Muscle of leg (tissue), 11 donors: ENCODE data around the gene PBX4. TPM values are rescaled to one million over a fixed set of nuclear protein-coding genes. Genes with fewer than 3 reads are reported as not detected.

ENCODE experiments used
- DNase-seq: peaks from one replicate; pipeline ENCODE4 v3.0.0; 2013
- H3K27ac ChIP-seq: one replicate; pipeline ENCODE4 v1.5.1; 2013; ENCODE audit warnings: mild to moderate bottlenecking, low read length, control low read depth
- H3K27me3 ChIP-seq: one replicate; pipeline ENCODE4 v1.6.1; 2013; ENCODE audit warnings: low read length; ENCODE audit not compliant: control insufficient read depth, insufficient read depth
- H3K36me3 ChIP-seq: one replicate; pipeline ENCODE4 v1.6.1; 2013; ENCODE audit warnings: low read length; ENCODE audit not compliant: control insufficient read depth, insufficient read depth
- H3K4me1 ChIP-seq: one replicate; pipeline ENCODE4 v1.6.1; 2013; ENCODE audit warnings: low read length; ENCODE audit not compliant: control insufficient read depth, insufficient read depth
- H3K4me3 ChIP-seq: one replicate; pipeline ENCODE4 v1.5.1; 2013; ENCODE audit warnings: low read length, control low read depth
- H3K9me3 ChIP-seq: replicated peaks from 2 replicates; pipeline ENCODE4 v1.6.1; 2013; ENCODE audit warnings: low read depth, low read length; ENCODE audit not compliant: control insufficient read depth
- WGBS: methylation state at CpG from one replicate; pipeline ENCODE4 v1.1.5; 2013; ENCODE audit warnings: missing lambda C conversion rate; ENCODE audit not compliant: insufficient coverage; 5-methylcytosine and 5-hydroxymethylcytosine counted together
- polyA plus RNA-seq, 8 donors: library from polyadenylated mRNA; unstranded; fragments of 120-200 nt; gene quantifications; one replicate each; pipeline versions ENCODE4 v1.2.1 to v1.2.3, GENCODE V29; 2013; ENCODE audit warnings: inconsistent platforms in 1 of 8, low replicate concordance in 1 of 8; ENCODE audit not compliant: insufficient read length in 8 of 8, insufficient read depth in 1 of 8
- total RNA-seq: library from RNA; stranded (reverse); fragments of 120-200 nt; gene quantifications from one replicate; pipeline ENCODE4 v1.2.4, GENCODE V29; 2013

The PBX4 gene
- total and polyA plus RNA-seq, 9 donors, result 1.5 to 3.1 (median 1.9) TPM

DNA sequence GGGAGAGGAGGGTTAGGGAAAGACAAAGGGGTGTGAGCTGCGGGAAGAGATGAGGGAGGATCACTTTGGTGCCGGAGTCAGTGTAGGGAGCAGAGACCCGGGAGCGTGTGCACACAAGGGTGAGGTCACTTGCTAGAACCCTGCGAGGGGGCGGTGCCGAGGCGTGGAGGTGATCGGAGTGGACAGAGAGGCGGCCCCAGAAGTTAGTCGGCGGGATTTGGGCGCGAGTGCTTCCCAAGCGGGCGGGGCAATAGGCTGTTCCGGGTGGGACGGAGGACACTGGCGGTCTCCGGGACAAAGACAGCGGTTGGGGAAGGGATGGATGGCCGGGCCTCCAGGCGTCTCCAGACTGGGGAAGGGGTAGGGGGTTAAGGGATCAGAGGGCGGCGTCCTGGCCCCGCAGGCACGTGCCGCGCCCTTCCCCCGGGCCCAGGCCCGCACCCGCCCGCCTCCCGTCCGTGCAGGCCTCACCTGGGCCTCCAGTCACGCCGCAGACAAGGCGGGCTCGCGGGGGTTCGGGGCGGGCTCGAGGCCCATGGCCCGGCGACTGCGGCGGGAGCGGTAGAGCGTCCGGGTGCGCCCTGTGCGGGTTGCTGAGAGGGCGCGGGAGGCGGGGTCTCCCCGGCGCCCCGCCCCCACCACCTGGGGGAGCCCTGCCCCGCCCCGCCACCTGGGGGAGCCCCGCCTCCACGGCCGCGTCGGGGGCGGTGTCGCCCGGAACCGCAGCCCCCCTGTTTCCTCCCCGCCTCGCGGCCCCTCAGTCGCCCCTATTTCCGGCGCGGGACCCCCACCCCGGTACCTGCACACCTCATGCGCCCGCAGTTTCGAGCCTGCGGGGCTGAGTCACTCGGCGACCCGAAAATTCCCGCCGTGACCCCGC lies 9.4 kb upstream of the PBX4 start, which contains the start of gene LPAR2:
LPAR2 (minus strand) TSS at position 600 of the 880 bp plus-strand sequence. CDS start 945 bp downstream, outside the sequence.
- Histone ChIP-seq H3K9me3 (no peaks in the 10 kb centered on the region), H3K4me1 (peaks cover 12% of the 10 kb centered on the region), H3K27ac (no peak within 1 kb of the TSS), H3K27me3 (peaks cover 14% of the 10 kb centered on the region), H3K4me3 (peak within 1 kb of the TSS; percentile 44), H3K36me3 (no peaks in the 10 kb centered on the region)
- under 1% methylated on average over 81 of the region's 87 CpGs for WGBS
- DNase-seq, result peak; percentile 40

DNA sequence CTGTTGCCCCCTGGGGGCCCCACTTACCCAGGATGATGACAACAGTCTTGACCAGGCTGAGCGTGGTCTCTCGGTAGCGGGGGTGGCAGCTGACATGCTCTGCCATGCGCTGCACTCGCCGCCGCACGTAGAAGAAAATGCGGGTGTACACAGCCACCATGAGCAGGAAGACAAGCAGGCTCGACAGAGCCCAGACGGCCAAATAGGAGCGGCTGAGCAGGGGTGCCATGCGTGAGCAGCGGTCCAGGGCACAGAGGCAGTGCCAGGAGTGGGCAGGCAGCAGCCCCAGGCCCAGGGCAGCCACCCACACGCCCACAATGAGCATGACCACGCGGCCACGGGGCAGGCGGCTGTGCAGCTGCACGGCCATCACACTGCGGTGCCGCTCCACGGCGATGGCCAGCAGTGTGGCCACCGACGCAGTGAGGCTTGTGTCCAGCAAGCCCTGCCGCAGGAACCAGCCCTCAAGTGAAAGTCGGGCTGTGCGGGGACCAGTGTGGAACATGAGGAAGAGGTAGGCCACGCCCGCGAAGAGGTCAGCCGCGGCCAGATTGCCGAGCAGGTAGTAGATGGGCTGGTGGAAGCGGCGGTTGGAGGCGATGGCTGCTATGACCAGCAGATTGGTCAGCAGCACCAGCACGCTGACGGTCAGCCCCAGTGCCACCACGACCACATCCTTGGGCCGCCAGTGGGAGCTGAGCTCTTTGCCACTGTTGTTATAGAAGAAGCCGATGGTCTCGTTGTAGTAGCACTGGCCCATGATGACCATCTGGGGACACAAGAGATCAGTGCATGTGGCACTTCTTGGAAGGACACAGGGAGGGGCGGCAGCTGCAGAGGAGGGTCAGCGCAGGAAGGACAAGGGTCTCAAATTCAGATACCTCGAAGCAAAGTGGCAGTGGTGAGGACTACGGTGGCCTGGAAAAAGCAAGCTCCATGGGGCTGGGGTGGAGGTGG lies 8.3 kb upstream of the PBX4 start:
- WGBS, result 91% methylated on average over 47 of the region's 48 CpGs
- Histone ChIP-seq H3K4me1 (peaks cover 12% of the 10 kb centered on the region), H3K36me3 (no peaks in the 10 kb centered on the region), H3K27ac (no peak overlapping the region), H3K27me3 (peaks cover 14% of the 10 kb centered on the region), H3K4me3 (no peak overlapping the region), H3K9me3 (no peaks in the 10 kb centered on the region)
- DNase-seq, result no peak

DNA sequence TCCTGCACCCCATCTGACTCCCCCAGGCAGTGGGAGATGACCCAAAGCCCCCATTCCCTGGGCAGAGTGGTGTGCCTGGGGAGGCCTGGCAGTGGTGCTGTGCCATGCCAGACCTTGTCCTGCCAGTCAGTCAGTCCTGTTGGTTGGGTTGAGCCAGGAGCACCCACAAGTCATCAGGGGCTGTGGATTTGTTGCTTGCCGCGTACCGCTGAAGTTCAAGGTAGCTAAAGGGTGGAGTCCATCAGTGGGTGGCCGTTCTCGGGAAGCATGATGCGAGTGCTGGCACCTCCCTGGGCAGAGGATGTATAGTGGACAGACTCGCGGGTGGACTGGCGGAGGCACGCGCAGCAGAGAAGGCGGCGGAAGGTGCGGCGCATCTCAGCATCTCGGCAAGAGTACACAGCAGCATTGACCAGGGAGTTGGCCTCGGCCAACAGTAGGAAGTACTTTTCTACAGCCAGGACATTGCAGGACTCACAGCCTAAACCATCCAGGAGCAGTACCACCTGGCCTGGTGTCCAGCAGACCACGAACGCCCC lies 5.6 kb upstream of the PBX4 start:
- DNase-seq, result no peak
- H3K9me3 ChIP-seq, result no peaks in the 10 kb centered on the region
- H3K36me3 ChIP-seq, result no peaks in the 10 kb centered on the region
- peaks cover 17% of the 10 kb centered on the region for H3K4me1 ChIP-seq
- peaks cover 14% of the 10 kb centered on the region for H3K27me3 ChIP-seq
- H3K4me3 ChIP-seq, result no peak overlapping the region
- H3K27ac ChIP-seq, result no peak overlapping the region
- 95% methylated on average over 19 of the region's 19 CpGs for WGBS

DNA sequence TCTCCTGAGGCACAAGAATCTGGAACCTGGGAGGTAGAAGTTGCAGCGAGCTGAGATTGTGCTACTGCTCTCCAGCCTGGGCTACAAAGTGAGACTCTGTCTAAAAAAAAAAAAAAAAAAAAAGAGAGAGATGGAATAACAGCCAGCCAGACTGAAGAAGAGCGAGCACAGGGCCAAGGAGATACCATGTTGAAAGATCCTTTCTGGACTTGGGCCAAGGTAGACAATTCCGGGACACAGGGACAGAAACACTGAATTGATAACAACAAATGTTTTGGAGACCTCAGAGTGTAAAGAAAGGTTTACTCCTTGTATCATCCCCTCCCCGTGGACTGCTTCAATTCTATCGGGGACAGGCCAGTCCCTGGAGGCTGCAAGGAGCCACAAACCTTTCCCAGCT lies 4.9 kb upstream of the PBX4 start:
- 90% methylated on average over 3 of the region's 5 CpGs for WGBS
- H3K4me1 ChIP-seq, result peaks cover 17% of the 10 kb centered on the region
- H3K4me3 ChIP-seq, result no peak overlapping the region
- no peak for DNase-seq
- H3K27ac ChIP-seq, result no peak overlapping the region
- no peaks in the 10 kb centered on the region for H3K36me3 ChIP-seq
- H3K9me3 ChIP-seq, result no peaks in the 10 kb centered on the region
- H3K27me3 ChIP-seq, result peaks cover 9% of the 10 kb centered on the region

DNA sequence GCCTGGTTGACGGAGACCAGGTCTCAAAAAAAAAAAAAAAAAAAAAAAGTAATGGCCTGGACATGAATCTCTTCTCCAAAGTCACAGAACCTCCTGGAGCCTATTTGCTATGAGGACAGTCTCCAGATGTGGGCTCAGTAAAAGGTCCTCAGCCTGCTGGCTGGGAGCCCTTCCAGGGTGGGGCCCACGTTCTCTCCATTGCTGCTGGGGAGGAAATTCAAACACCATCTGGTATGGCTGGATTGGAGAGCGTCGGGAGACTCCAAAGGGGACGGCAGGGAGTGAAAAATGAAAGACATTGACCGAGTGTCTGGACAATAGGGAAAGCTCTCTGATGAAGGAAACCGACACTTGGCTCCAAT lies 1.3 kb upstream of the PBX4 start:
- 22% methylated on average over 6 of the region's 7 CpGs for WGBS
- no peaks in the 10 kb centered on the region for H3K36me3 ChIP-seq
- no peak overlapping the region for H3K27ac ChIP-seq
- H3K27me3 ChIP-seq, result peaks cover 3% of the 10 kb centered on the region
- peaks cover 17% of the 10 kb centered on the region for H3K4me1 ChIP-seq
- no peak overlapping the region for H3K4me3 ChIP-seq
- no peaks in the 10 kb centered on the region for H3K9me3 ChIP-seq
- DNase-seq, result no peak

DNA sequence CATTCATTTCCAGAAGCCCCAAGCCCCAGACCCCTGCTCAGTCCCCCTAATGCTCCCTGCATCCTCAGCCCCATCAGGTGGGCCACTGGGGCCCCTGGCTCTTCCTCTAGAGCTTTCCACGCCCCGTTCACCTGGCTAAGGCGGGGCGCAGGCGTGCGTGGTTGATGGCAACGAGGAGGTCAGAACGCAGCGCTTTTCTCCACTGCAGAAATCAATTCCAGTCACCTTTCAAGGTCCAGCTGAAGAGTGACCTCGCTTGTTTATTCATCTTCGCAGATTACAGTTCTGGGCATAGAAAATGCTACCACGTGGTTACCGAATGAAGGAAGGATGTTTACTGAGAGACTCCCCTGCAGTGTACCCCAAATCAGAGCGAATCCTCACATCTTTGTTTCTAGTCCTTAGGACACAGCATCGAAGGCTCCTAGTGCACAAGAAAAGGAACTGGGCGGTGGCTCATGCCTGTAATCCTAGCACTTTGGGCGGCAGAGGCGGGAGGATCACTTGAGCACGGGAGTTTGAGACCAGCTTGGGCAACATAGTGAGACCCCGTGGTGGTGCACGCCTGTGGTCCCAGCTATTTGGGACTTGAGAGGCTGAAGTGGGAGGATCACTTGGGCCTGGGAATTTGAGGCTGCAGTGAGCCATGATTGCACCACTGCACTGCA lies 828 bp upstream of the PBX4 start:
- H3K27ac ChIP-seq, result no peak overlapping the region
- H3K36me3 ChIP-seq, result no peaks in the 10 kb centered on the region
- no peaks in the 10 kb centered on the region for H3K9me3 ChIP-seq
- peaks cover 17% of the 10 kb centered on the region for H3K4me1 ChIP-seq
- H3K27me3 ChIP-seq, result peaks cover 3% of the 10 kb centered on the region
- H3K4me3 ChIP-seq, result peak overlapping the region; percentile 41
- WGBS, result 46% methylated on average over 16 of the region's 21 CpGs
- DNase-seq, result no peak

DNA sequence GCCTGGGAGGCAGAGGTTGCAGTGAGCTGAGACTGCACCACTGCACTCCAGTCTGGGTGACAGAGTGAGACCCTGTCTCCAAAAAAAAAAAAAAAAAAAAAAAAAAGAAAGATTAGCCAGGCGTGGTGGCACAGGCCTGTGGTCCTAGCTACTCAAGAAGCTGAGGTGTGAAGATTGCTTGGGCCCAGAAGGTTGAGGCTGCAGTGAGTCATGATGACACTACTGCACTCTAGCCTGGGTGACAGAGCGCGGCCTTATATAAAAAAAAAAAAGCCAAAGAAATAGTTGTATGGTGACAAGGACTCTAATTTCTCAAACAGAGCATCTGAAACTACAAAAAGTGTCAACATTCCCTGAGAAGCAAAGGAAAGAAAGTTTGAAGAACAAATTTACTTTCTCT lies 3.4 kb downstream of the PBX4 start:
- no peak overlapping the region for H3K27ac ChIP-seq
- H3K36me3 ChIP-seq, result no peaks in the 10 kb centered on the region
- no peak overlapping the region for H3K4me3 ChIP-seq
- H3K27me3 ChIP-seq, result peaks cover 3% of the 10 kb centered on the region
- H3K4me1 ChIP-seq, result peaks cover 23% of the 10 kb centered on the region
- no peak for DNase-seq
- H3K9me3 ChIP-seq, result no peaks in the 10 kb centered on the region
- no CpG with 5 or more reads among the region's 3 CpGs for WGBS

DNA sequence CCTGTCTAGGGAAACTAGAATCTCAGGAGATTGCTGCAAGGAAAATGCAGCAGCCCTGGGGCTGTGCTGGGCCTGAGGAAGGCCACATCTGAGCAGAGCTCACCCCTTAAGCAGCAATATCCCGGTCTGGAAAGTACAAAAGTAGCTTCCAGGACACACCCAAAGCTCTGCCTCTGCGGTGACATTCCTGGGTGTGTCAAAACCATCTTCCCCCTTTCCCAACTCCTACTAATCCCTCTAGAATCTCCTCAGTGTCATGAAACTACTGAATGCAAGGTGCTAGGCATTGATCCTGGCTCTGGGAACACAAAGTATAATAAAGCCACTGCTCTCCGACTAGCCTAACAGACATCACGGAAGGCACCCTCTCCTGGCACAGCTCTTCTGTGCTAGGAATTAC lies 5.0 kb downstream of the PBX4 start:
- H3K27me3 ChIP-seq, result peaks cover 3% of the 10 kb centered on the region
- 53% methylated on average over 4 of the region's 4 CpGs for WGBS
- H3K36me3 ChIP-seq, result no peaks in the 10 kb centered on the region
- H3K4me1 ChIP-seq, result peaks cover 14% of the 10 kb centered on the region
- no peaks in the 10 kb centered on the region for H3K9me3 ChIP-seq
- H3K27ac ChIP-seq, result no peak overlapping the region
- H3K4me3 ChIP-seq, result no peak overlapping the region
- no peak for DNase-seq

DNA sequence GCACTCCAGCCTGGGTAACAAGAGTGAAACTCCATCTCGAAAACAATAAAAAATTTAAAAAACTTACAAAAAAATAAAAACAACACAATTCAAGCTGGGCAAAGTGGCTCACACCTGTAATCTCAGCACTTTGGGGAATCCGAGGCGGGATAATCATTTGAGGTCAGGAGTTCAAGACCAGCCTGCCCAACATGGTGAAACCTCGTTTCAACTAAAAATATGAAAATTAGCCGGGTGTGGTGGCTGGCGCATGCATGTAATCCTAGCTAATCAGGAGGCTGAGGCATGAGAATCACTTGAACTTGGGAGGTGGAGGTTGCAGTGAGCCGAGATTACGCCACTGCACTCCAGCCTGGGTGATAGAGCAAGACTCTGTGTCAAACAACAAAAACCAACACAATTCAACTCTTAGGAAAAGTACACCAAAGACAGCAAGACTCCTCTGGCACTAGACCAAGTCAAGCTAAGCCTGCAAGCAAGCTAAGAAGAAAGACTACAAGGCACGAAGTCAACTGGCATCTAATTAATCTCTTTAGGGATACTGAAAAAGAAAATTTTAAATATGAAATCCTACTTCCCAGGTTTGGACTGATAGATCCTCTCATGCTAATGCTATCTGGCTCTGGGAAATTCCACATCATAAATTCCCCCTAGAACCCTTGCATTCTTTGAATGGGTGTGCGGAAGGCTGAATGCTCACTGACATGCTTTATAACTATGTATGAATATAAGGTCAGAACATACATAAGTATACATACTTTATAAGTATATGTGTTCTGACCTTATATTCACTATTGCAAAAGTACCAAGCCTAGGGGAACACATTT lies 7.9 kb downstream of the PBX4 start:
- no peaks in the 10 kb centered on the region for H3K36me3 ChIP-seq
- DNase-seq, result no peak
- no peak overlapping the region for H3K4me3 ChIP-seq
- no peak overlapping the region for H3K27ac ChIP-seq
- 93% methylated on average over 4 of the region's 10 CpGs for WGBS
- H3K4me1 ChIP-seq, result peaks cover 11% of the 10 kb centered on the region
- H3K9me3 ChIP-seq, result no peaks in the 10 kb centered on the region
- no peaks in the 10 kb centered on the region for H3K27me3 ChIP-seq
